ENCODE results near the gene HIBADH.

HIBADH gene

DNA sequence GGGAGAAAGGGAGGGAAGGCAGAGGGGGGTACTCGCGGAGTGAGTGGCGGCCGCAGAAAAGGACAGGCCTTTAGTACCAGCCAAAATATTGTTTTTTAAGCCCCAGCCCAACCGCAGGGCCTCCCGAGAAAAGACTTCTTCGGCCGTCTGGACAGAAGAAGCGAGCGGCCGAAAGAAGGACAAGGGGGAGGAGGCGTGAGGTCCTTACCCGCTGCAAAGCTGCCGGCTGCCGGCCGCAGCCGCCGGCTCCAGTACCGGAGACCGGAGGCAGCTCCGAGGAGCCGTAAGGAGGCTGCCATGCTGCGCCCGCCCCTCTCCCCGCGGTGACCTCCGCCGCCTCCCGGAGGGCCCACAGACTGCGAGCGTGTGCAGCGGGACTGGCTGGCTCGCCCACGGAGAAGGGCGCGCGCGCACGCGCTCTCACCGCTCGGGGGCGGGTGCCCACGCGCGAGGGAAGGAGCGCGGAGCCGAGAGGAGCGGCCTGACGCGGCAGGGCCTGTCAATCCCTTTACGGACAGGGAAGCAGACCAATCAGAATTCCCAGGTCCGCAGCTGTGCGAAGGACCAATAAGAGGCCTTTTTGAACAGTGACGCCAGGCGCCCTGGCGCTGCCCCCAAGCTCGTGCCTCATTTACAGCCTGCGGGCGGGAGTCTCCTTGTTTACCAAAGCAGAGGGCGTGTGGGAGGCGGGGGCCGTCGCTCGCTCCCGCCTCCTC lies at the start of gene HIBADH:
Gene HIBADH (minus strand): TSS at position 394 of the 716 bp plus-strand sequence. CDS start 95 bp downstream, at position 299.
- peak; percentile 99 for DNase-seq (ENCODE audit: low spot score)

- no peak for DNase-seq (ENCODE audit: low spot score)
Observed at GRCh38 chr7:27712217-27712616, 49.5 kb upstream of the HIBADH start.

DNA sequence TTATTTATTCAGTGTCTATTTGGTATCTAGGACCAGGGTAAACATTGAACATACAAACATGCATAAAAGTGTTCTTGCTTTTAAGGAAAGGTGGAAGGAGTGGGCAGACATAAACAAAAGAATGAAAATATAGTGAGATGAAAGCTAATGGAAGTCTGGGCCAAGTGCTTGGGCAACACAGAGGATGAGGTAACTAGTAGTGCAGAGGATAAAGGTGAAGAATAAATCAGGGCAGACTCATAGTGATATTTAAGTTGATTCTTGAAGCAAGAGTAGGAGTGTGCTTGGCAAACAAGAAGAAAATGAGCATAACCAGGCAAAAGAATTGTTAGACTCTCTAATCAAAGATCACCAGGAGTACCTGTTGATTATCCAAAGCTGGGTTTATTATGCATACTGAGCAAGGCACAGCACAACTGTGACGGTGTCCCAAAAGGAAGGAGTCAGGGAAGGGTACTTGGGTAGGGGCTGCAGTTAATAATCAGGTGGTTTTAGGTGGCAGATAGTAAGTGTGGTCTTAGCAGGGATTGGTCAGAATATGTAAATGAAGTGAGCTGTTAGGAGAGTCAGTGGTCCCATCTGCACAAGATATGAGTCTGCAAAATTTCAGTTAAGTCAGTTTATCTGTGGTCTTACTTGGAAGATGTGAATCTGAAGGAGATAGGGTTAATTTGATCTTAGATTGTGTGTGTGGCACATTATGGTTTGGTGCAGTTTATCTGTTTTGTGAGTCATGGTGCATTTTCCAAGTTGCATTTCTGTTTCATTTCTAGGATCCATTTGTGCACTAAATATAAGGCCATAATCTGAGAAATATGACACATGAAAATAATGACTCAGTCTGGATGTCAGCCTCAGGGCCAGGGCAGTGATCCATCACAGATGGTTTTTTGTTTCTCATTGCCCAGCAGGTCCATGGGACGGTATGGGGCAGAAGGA lies 46.7 kb upstream of the HIBADH start:
- DNase-seq (ENCODE audit: low spot score): no peak

DNA sequence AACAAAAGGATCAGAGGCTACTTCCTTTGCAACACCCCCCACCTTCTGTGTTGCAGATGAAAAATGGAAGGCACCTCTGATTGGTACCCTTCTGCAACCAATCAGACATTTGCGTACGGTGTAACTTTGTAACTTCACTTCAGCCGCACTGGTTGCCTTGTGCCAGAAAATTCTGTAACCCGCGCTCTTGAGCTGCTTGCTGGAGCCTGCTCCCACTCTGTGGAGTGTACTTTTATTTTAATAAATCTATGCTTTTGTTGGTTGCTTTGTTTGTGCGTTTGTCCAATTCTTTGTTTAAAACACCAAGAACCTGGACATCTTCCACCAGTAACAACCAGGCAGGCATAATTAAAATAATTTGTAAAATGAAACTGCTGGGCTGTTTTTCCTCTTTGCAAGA lies 45.8 kb upstream of the HIBADH start:
- DNase-seq (ENCODE audit: low spot score): no peak

DNA sequence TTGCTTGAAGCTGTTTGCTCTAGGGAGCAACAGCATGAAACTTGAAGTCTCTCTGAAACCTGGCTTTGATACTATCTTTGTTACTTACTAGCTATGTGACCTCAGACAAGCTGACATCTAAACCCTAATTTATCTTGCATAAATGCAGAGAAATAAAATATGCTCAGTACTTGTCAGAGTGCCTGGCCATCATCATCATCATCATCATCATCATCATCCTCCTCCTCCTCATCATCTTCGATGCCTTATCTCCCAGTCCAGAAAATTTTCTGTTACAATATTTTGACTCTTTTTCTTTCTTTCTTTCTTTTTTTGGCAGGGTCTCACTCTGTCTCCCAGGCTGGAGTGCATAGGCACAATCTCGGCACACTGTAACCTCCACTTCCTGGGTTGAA lies 42.5 kb upstream of the HIBADH start:
- DNase-seq (ENCODE audit: low spot score): no peak

- no peak for DNase-seq (ENCODE audit: low spot score)
Observed at GRCh38 chr7:27704422-27705199, 41.9 kb upstream of the HIBADH start.

GRCh38 chr7:27703181-27703580 lies 40.5 kb upstream of the HIBADH start:
- no peak for DNase-seq (ENCODE audit: low spot score)

DNA sequence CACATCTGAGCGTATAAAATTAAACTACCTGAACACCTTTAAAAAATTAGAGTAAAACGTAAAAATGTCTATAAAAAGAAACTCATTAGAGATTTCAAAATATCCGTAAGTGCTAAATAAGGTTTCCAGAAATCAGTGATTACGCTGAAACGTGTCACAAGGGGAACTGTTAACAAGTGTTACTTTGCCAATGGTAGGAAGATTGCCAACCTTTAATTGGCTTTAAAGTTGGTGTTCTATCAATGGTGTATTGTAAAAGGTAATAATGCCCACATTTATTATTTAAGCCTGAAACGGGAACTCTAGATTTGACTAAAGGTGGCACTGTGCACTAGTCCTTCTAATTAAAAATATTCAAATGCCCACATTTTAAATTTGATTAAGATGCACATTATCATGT lies 37.8 kb upstream of the HIBADH start:
- no peak for DNase-seq (ENCODE audit: low spot score)

GRCh38 chr7:27699751-27700150 lies 37.1 kb upstream of the HIBADH start:
- no peak for DNase-seq (ENCODE audit: low spot score)

DNA sequence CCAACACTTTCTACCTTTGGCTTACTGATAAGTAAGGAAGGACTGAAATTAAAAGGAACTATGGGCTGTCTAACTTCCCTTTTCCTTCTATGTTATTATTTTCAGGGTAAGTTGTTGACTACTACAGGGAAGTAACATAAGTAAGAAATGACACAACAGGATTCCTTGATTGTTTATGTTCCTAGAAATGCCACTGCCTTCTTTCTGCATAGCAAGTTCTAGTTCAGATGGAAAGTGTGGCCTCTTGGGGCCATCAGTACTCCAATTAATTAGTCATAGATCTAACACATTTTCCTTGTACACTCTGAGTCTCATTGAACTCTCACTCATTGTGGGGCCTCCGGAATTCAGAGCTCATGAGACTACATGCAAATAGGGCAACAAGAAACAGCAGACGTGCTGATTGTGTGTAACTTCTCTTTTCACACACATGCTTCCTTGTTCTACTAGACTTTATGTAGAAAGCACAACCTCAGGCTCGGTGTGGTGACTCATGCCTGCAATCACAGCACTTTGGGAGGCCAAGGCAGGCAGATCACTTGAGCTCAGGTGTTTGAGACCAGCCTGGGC lies 35.3 kb upstream of the HIBADH start:
- DNase-seq (ENCODE audit: low spot score): no peak

DNA sequence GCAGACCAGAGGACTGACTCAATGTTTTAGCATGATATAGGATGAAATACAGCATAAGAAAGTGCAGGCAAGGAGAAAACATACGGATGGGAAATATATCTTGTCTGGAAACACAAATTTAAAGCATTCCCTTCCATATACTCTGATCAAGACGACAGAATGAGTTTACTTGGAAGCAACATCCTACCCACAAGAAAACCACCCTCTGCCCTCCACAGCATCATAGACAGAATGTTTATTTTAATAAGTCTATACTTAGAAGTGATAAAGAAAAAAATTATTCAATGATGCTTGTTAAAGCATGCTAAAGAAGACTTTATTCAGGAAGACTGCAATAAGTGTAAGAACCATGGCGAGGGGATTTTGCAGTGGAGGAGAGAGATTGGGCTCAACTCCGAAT lies 32.4 kb upstream of the HIBADH start:
- DNase-seq (ENCODE audit: low spot score): no peak

GRCh38 chr7:27693794-27694193 lies 31.1 kb upstream of the HIBADH start:
- DNase-seq (ENCODE audit: low spot score): no peak

DNA sequence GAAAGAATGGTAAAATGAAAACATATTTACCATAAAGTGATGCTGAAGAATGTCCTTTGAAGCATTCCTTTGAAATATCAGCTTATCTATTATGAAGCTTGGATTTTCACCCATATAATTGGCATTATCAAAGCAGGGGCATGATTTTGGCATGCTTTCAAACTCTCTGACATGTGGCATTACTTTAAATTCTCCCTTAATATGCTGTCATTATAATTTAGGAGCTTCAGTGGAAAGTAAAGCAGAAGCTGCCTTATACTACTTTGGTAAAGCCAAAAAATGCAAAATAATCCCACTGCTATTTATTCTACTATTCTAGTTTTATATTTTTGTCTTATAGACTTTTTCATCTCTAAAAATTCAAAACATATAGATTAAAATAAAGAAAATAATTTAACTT lies 28.0 kb upstream of the HIBADH start:
- DNase-seq (ENCODE audit: low spot score): no peak

GRCh38 chr7:27689591-27690164 lies 27.0 kb upstream of the HIBADH start:
- no peak for DNase-seq (ENCODE audit: low spot score)

GRCh38 chr7:27689150-27689549 lies 26.5 kb upstream of the HIBADH start:
- DNase-seq (ENCODE audit: low spot score): no peak

- DNase-seq (ENCODE audit: low spot score): no peak
Observed at GRCh38 chr7:27688646-27689045, 26.0 kb upstream of the HIBADH start.

DNA sequence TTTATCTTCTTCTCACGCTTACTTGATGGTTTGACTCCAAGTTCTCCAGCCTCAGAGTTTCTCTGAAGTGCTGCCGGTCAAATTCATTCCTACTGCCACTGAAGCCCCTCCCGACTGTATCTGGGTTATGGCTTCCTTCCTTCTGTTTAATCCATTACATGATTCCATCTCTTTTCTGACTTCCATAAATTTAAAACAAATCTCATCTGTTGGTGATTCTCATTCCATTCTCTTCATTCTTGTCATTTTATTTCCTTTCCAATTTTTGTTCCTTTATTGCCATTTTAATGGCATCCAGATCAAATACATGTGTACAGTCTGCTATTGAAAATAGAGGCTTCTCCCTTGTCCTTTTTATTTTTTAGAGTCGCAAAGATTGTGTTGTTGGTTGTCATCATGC lies 25.4 kb upstream of the HIBADH start:
- DNase-seq (ENCODE audit: low spot score): no peak

DNA sequence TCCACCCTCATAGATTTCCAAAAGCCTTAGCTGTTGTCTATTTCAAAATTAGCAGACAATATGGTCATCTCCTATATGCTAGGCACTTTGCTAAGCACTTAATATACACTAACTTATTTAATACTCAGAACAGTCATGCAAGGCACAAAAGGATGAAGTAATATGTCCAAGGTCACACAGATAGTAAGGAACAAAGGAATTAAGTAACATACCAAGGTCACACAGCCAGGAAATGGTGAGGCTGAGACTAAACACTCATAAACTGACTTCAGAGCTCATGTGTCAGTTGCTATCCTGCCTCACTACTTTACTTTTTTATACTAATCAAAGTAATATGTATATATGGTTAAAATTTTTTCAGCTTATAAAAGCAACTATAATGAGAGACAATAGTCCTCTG lies 23.6 kb upstream of the HIBADH start:
- DNase-seq (ENCODE audit: low spot score): no peak

- no peak for DNase-seq (ENCODE audit: low spot score)
Observed at GRCh38 chr7:27685893-27686292, 23.2 kb upstream of the HIBADH start.

GRCh38 chr7:27685209-27685608 lies 22.5 kb upstream of the HIBADH start:
- no peak for DNase-seq (ENCODE audit: low spot score)

DNA sequence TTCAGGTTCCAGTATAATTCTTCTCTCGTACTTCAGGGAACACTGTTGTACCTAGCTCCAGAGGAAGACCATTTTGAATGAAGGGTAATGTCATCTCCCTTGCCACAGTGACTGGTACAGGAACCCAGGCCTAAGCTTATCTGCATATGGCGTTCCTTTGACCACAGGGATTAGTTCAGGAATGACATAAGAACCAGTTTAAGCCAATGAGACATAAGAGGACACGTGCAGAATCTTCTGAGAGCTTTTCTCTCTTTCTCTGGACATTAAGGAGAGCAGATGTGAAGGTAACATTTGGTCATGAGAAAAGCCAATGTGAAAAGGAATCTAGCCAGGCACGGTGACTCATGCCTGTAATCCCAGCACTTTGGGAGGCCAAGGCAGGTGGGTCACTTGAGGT lies 21.8 kb upstream of the HIBADH start:
- no peak for DNase-seq (ENCODE audit: low spot score)

GRCh38 chr7:27680610-27681009 lies 17.9 kb upstream of the HIBADH start:
- DNase-seq (ENCODE audit: low spot score): no peak
